Measurements from ENCODE around the gene CABCOCO1. TPM values are rescaled to one million over a fixed set of nuclear protein-coding genes. Genes with fewer than 3 reads are reported as not detected.

Gene CABCOCO1
- polyA plus RNA-seq, 1 donor (not counting 4 experiments of a cell fraction or from before 2014, with no cell fraction given): 0.17 TPM

GRCh38 chr10:61763778-61764177, 101.0 kb downstream of the CABCOCO1 start:
- Histone ChIP-seq H3K36me3 (ENCODE audit: control insufficient read depth in 2 of 2, extremely low read depth in 1 of 2, insufficient read depth in 2 of 2, low read length in 2 of 2) (no peaks in the 10 kb centered on the region), H3K9me3 (ENCODE audit: control insufficient read depth, low read depth, low read length) (no peaks in the 10 kb centered on the region), H4K20me1 (ENCODE audit: control insufficient read depth, extremely low read depth, insufficient read depth, low read length) (no peaks in the 10 kb centered on the region), H3K9ac (ENCODE audit: control insufficient read depth, extremely low read depth, insufficient read depth, low read length) (no peak overlapping the region), H3K4me3 (ENCODE audit: control insufficient read depth in 2 of 3, extremely low read depth in 1 of 3, insufficient read depth in 2 of 3, low read depth in 1 of 3, low read length in 3 of 3) (no peak overlapping the region), H3K9me1 (ENCODE audit: control insufficient read depth, extremely low read depth, insufficient read depth, low read length) (no peaks in the 10 kb centered on the region), H3K4me1 (ENCODE audit: control insufficient read depth, extremely low read depth, insufficient read depth, low read length) (peaks cover 12% of the 10 kb centered on the region), H3K27ac (ENCODE audit: control insufficient read depth, insufficient read depth, low read length) (no peak overlapping the region), H2AFZ (ENCODE audit: control insufficient read depth, low read length) (no peak overlapping the region), H3K79me2 (ENCODE audit: control insufficient read depth, insufficient read depth, low read length) (no peaks in the 10 kb centered on the region), H3K4me2 (ENCODE audit: control insufficient read depth, extremely low read depth, insufficient read depth, low read depth, low read length) (no peak overlapping the region), H3K27me3 (ENCODE audit: control insufficient read depth, extremely low read depth, insufficient read depth, low read length) (no peaks in the 10 kb centered on the region)
- dilution Hi-C loops (cut with MboI; ENCODE audit: extremely low pct_ligation_motif_present, low sequenced_read_pairs): no loop called here
- TF ChIP-seq EZH2 (IDR thresholded peaks at IDR 0.05; ENCODE audit: low read length) (no peak), CTCF (optimal IDR thresholded peaks at IDR 0.05 in 1 of 3, IDR thresholded peaks at IDR 0.05 in 1 of 3, conservative IDR thresholded peaks at IDR 0.05 in 1 of 3; ENCODE audit: extremely low read depth in 1 of 3, insufficient read depth in 2 of 3, low read length in 3 of 3) (no peak)
- peak; percentile 51 for FAIRE-seq
- no peak for DNase-seq (ENCODE audit: low read depth, low spot score)

DNA sequence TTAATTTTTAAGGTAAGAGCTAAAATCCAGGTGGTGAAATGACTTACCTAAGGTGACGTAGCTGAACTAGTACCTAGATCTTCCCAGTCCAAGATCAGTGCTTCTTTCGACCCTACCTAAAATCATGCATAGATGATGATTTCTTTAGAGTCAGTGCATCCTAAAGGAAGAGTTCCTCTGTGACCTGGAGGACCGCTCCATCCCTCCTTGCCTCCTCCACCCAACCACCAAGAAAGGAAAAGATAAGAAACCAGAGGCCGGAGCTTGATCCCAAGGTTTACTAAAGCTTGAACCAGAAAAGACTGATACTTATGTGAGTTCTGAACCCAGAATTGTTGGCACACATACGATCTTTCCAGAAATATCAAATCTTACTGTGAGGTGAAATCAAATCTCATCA, 101.8 kb downstream of the CABCOCO1 start:
- no peak overlapping the region for H2AFZ ChIP-seq (ENCODE audit: control insufficient read depth, low read length)
- DNase-seq (ENCODE audit: low read depth, low spot score): no peak
- no peaks in the 10 kb centered on the region for H3K9me1 ChIP-seq (ENCODE audit: control insufficient read depth, extremely low read depth, insufficient read depth, low read length)
- H3K27ac ChIP-seq (ENCODE audit: control insufficient read depth, insufficient read depth, low read length): no peak overlapping the region
- FAIRE-seq: no peak
- dilution Hi-C loops (cut with MboI; ENCODE audit: extremely low pct_ligation_motif_present, low sequenced_read_pairs): no loop called here
- TF ChIP-seq EZH2 (IDR thresholded peaks at IDR 0.05; ENCODE audit: low read length): no peak
- TF ChIP-seq CTCF (optimal IDR thresholded peaks at IDR 0.05 in 1 of 3, IDR thresholded peaks at IDR 0.05 in 1 of 3, conservative IDR thresholded peaks at IDR 0.05 in 1 of 3; ENCODE audit: extremely low read depth in 1 of 3, insufficient read depth in 2 of 3, low read length in 3 of 3): no peak
- no peaks in the 10 kb centered on the region for H4K20me1 ChIP-seq (ENCODE audit: control insufficient read depth, extremely low read depth, insufficient read depth, low read length)
- no peaks in the 10 kb centered on the region for H3K36me3 ChIP-seq (ENCODE audit: control insufficient read depth in 2 of 2, extremely low read depth in 1 of 2, insufficient read depth in 2 of 2, low read length in 2 of 2)
- no peaks in the 10 kb centered on the region for H3K79me2 ChIP-seq (ENCODE audit: control insufficient read depth, insufficient read depth, low read length)
- no peak overlapping the region for H3K4me3 ChIP-seq (ENCODE audit: control insufficient read depth in 2 of 3, extremely low read depth in 1 of 3, insufficient read depth in 2 of 3, low read depth in 1 of 3, low read length in 3 of 3)
- H3K4me1 ChIP-seq (ENCODE audit: control insufficient read depth, extremely low read depth, insufficient read depth, low read length): peaks cover 12% of the 10 kb centered on the region
- H3K9ac ChIP-seq (ENCODE audit: control insufficient read depth, extremely low read depth, insufficient read depth, low read length): no peak overlapping the region
- H3K27me3 ChIP-seq (ENCODE audit: control insufficient read depth, extremely low read depth, insufficient read depth, low read length): no peaks in the 10 kb centered on the region
- no peaks in the 10 kb centered on the region for H3K9me3 ChIP-seq (ENCODE audit: control insufficient read depth, low read depth, low read length)
- H3K4me2 ChIP-seq (ENCODE audit: control insufficient read depth, extremely low read depth, insufficient read depth, low read depth, low read length): no peak overlapping the region
